GM19351 (cell line): ENCODE data around the gene CPE.
"Not testable (repeated sequence)": the region's sequence is repeated elsewhere in the genome, so short reads cannot be mapped to it uniquely, and the experiment has no call there.

Source experiments
- ATAC-seq: cut with Tn5 transposase; IDR thresholded peaks from one replicate; pipeline ENCODE4 v1.9.1; 2021; ENCODE audit warnings: mild to moderate bottlenecking, moderate library complexity; ENCODE audit not compliant: unreplicated experiment

Gene CPE

GRCh38 chr4:165461159-165461821 lies 82.5 kb downstream of the CPE start:
- ATAC-seq: no peak

GRCh38 chr4:165462009-165462408 lies 83.2 kb downstream of the CPE start:
- no peak for ATAC-seq

DNA sequence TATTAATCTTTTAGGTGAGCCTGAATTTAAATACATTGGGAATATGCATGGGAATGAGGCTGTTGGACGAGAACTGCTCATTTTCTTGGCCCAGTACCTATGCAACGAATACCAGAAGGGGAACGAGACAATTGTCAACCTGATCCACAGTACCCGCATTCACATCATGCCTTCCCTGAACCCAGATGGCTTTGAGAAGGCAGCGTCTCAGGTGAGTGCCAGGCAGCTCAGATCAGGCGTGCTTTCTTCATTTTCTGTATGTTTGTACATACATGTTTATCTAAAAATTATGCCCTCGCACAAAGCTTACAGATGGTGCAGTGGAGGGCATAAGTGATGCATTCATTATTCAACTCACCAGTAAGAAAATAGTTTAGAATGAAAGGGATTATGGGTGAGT lies 85.6 kb downstream of the CPE start:
- peak; percentile 7 for ATAC-seq

DNA sequence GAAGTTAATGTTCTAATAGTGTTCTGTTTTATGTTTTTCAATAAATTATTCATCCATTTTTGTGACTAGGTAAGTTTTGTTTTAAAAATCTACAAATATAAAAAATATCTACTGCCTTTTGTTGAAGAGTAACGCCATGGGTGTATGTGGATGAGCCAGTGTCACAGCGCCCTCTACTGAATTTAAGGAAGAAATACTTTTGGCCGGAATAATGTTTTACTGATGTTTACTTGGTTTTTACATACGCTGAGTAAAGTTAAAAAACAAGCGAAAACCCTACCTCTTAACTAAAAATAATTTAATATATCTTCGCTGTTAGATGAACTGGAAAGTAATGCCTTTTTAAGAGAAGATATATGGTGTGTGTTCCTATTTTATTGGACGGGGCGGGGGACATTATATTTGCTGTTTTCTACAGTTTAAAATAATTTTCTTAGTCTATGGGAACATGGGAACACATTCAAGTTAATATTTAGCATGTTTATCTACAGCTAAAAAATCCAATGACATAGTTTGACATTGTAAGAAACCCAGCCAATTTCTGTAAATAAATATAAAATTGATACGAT lies 86.1 kb downstream of the CPE start:
- peak; percentile 82 for ATAC-seq

DNA sequence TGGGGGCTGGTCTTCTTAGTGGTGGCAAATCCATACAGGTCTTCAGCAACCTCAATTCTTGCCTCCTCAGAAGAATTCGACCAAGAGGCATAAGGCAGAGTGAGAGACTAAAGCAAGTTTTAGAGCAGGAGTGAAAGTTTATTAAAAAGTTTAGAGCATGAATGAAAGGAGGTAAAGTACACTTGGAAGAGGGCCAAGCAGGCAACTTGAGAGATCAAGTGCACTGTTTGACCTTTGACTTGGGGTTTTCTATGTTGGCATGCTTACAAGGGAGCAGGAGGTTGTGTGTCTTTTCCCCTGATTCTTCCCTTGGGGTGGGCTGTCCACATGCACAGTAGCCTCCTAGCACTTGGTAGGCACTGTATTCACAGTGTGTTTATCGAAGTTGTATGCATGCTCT lies 91.2 kb downstream of the CPE start:
- no peak for ATAC-seq

DNA sequence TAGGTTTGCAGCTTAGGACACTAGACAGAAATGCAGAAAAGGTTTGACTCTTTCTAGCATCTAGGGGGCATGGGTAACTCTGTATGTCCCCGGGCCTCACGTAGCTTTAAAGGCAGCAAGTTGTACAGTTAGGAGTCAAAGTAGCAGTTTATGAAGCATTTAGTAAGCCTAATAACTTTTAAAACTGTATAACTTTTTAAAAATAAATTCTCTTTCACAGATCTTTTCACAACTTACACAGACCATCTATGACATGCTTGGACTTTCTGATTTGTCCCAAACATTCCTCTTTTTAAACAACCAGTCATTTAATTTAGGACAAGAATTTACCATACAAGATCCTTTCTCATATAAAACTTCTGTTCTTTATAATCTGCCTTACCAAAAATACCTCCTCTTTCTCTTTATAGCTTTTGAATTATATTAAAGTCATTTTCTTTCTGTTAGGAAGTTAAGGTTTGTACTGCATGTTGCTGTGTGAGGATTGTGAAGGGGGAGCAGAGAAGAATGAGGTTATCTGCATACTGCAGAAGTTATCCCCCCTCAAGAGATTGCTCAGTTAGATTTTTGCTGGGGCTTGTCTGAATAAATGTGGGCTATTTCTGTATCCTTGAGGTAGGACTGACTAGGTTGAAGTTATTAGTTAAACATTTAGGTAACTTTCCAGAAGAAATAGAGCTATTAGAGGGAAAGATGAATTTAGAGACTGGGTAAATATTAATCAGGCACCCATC lies 94.3 kb downstream of the CPE start:
- no peak for ATAC-seq

- ATAC-seq: no peak
Measured at GRCh38 chr4:165474784-165475705, 96.2 kb downstream of the CPE start.

- ATAC-seq: no peak
Measured at GRCh38 chr4:165475706-165476070, 96.9 kb downstream of the CPE start.

DNA sequence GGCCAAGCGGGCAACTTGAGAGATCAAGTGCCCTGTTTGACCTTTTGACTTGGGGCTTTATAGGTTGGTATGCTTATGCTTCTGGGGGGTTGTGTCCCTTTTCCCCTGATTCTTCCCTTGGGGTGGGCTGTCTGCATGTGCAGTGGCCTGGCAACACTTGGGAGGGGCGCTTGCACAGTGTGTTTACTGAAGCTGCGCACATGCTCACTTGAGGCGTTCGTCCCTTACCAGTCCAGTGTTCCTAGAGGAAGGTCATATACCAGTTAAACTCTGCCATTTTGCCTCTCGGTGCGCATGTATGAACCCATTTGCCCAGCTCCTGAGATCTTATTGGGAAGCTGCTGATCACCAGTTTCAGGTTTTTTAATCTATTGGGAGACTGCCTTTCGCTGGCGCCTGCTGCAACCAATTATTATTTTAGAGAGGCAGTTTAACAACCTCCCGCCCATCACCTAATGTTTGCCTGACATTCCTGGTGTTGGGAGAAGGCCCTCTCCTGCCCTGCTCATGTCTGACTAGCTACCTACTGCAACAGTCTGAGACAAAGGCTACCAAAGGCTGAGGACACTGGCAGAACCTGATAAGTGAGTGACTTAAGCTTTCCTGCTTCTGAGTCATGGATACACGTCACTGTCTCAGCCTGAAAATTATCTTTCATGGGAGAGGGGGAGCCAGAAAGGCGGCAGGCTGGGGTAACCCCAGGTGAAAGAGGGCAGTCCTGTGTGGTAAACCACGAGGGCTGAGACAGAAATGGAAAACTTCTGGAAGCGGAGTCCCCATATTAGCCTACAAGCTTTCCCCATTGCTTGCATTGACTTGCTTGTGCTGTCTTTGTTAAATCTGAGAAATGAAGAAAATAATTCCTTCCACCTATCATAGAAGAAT lies 97.6 kb downstream of the CPE start:
- ATAC-seq: no peak

GRCh38 chr4:165477799-165478198 lies 99.0 kb downstream of the CPE start:
- no peak for ATAC-seq

DNA sequence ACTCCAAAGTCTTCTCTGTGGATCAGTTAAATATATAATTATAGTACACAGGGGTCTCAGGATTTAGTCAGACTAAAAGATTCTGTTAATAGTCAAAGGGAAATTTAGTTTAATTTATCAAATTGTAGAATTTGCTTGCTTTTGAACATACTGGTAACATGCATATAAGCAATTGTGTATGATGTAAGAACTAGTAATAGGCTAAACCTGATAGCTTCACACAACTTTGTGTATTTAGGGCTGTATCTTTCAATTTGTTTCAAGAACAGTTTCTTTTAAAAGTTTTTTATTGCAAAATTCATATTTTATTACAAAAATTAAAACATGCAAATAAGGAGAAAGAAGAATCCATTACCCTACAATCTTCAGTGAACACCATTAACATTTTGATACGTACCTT lies 99.5 kb downstream of the CPE start:
- ATAC-seq: no peak

GRCh38 chr4:165481053-165481835 lies 102.4 kb downstream of the CPE start:
- ATAC-seq: no peak

DNA sequence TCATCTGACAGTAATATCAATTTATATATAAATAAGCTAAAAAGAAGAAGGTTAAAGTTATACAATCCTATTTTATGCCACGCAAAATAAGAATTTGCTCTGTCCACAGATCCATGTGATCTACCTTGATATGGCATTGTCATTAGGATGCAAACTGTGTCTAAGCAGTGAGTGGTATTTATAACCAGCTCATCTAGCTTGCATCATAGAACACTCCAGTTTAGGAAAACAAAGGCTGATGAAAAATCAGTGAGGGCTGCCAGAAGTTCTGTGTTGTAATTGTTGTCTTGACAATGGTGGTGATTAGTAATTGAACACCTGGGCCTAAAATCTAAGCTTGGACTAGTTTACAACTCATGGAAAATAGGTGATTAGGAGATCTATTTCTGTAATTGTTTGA lies 111.0 kb downstream of the CPE start:
- no peak for ATAC-seq

GRCh38 chr4:165492583-165492982 lies 113.8 kb downstream of the CPE start:
- ATAC-seq: not testable (repeated sequence)

DNA sequence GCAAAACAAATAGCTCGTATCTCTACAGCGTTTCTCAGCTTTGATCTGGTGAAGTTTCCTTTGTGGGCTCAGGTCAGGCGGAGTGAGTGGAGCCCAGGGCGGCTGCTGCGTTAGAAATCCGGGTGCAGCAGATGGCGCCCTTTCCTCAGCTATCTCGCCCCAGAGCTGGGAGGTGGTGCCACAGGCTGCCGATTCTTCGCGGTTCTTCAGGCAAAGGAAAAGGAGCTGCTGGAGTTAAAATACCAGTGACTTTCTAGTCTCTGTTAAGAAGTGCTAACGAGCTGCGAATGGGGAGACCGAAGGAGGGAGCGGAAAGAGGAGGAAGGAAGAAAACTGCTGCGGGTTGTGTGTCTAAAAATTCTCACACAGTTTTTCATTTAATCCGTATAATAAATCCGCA lies 114.6 kb downstream of the CPE start:
- peak; percentile 99 for ATAC-seq

GRCh38 chr4:165502916-165503907 lies 124.4 kb downstream of the CPE start:
- peak; percentile 63 for ATAC-seq

DNA sequence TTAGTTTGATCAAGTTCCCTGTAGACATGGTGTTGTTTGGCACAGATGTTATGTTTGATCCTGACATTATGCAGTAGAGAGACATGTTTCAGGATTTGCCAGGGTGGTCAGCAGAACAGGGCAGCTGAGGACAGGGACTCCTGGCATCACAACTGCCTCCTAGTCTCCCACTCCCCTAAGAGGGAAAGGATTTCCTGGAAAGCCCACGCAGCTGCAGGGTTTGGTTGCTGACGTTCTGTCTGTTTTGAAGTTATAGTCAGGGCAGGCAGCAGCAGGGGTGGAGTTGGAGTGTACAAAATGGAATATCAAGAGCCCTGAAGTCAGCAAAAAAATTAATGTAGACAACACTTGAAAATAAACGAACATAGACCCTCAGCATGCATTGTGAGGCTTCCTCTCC lies 125.4 kb downstream of the CPE start:
- no peak for ATAC-seq
